Aorta (tissue), 5 donors: ENCODE data around the gene IQGAP2. TPM values are rescaled to one million over a fixed set of nuclear protein-coding genes. Genes with fewer than 3 reads are reported as not detected.

Experiments used
- ATAC-seq: fragments of 200-7000 bp; cut with Tn5 transposase; one replicate; pipeline ENCODE4 v1.9.1; 2022; ENCODE audit warnings: moderate library complexity; ENCODE audit not compliant: low FRiP score
- DNase-seq, 2 donors: peaks; one replicate each; pipeline ENCODE4 v3.0.0-alpha.2; 2020
- H3K27ac ChIP-seq, 2 donors: one replicate each; pipeline ENCODE4 v1.5.1; 2013; ENCODE audit warnings: low read length in 2 of 2, mild to moderate bottlenecking in 2 of 2, moderate library complexity in 2 of 2, control low read depth in 1 of 2, inconsistent platforms in 1 of 2, low read depth in 1 of 2
- H3K27me3 ChIP-seq, 2 donors: one replicate each; pipeline ENCODE4 v1.6.1; 2013; ENCODE audit warnings: control low read depth in 1 of 2, low read length in 1 of 2, mild to moderate bottlenecking in 1 of 2, moderate library complexity in 1 of 2; ENCODE audit not compliant: insufficient read depth in 2 of 2, control insufficient read depth in 1 of 2
- H3K36me3 ChIP-seq, 2 donors: one replicate each; pipeline ENCODE4 v1.6.1; 2013; ENCODE audit warnings: control low read depth in 1 of 2, low read length in 1 of 2, mild to moderate bottlenecking in 1 of 2; ENCODE audit not compliant: insufficient read depth in 2 of 2, control insufficient read depth in 1 of 2
- H3K4me1 ChIP-seq, 2 donors: one replicate each; pipeline ENCODE4 v1.6.1; 2013; ENCODE audit warnings: low read length in 2 of 2, control low read depth in 1 of 2, mild to moderate bottlenecking in 1 of 2, moderate library complexity in 1 of 2; ENCODE audit not compliant: insufficient read depth in 2 of 2, control insufficient read depth in 1 of 2
- H3K4me3 ChIP-seq, 2 donors: one replicate each; pipeline ENCODE4 v1.5.1; 2013; ENCODE audit warnings: low read length in 2 of 2, control low read depth in 1 of 2, mild to moderate bottlenecking in 1 of 2
- H3K9me3 ChIP-seq: one replicate; pipeline ENCODE4 v1.6.1; 2013; ENCODE audit warnings: mild to moderate bottlenecking, low read length; ENCODE audit not compliant: control insufficient read depth
- WGBS, 2 donors: extraction: QIAGEN DNeasy Blood & Tissue Kit; methylation state at CpG; one replicate each; pipeline ENCODE4 v1.1.7; 2013; 5-methylcytosine and 5-hydroxymethylcytosine counted together
- intact Hi-C, 2 donors: fragments of 100-400 bp; cut with DNase I; formaldehyde crosslinking; loops; one replicate each; pipeline versions ENCODE4 v1.14.2 to v1.15.0; 2022
- polyA plus RNA-seq, 2 donors: library from polyadenylated mRNA; stranded (reverse); fragments of 200-250 nt; gene quantifications; one replicate each; pipeline ENCODE4 v1.2.3, GENCODE V29; 2013
- total RNA-seq, 2 donors: library from RNA; stranded (reverse); fragmentation: NEBNext Ultra II Directional; extraction: Animal tissue kit (Norgen Biotek cat#: 25700); gene quantifications; one replicate each; pipeline ENCODE4 v1.2.1, GENCODE V29; 2021
- donor health status: healthy with polysubstance abuse.
- donor health status: Bipolar disorder and iron deficiency.
- donor health status: DM: no; HTN: no; CAD: no.
- donor health status: DM: no; HTN: no; CAD: no.
- donor health status: DM: yes; HTN: yes; CAD: no.

Gene IQGAP2
- total and polyA plus RNA-seq, 4 donors = 2.6 to 40.2 (median 20.4) TPM

GRCh38 chr5:76688212-76688611 is 285.1 kb downstream of the IQGAP2 start:
- intact Hi-C loops = no loop called here
- 73 to 88% methylated on average over 1 of the region's 1 CpG for WGBS, 2 donors
- Histone ChIP-seq H3K27ac (no peak overlapping the region), H3K4me3 (no peak overlapping the region), H3K36me3 (no peaks in the 10 kb centered on the region), H3K27me3 (no peaks in the 10 kb centered on the region), H3K9me3 (no peaks in the 10 kb centered on the region), H3K4me1 (peaks cover 0 to 4% of the 10 kb centered on the region in 2 donors)
- ATAC-seq (no peak), DNase-seq (no peak)

GRCh38 chr5:76688836-76689235 is 285.8 kb downstream of the IQGAP2 start:
- intact Hi-C loops = no loop called here
- no peak for ATAC-seq
- H3K4me3 ChIP-seq = no peak overlapping the region
- H3K27me3 ChIP-seq = no peaks in the 10 kb centered on the region
- H3K27ac ChIP-seq = no peak overlapping the region
- H3K4me1 ChIP-seq = peaks cover 0 to 4% of the 10 kb centered on the region in 2 donors
- no peaks in the 10 kb centered on the region for H3K36me3 ChIP-seq
- no peaks in the 10 kb centered on the region for H3K9me3 ChIP-seq
- 79 to 80% methylated on average over 3 of the region's 3 CpGs for WGBS, 2 donors
- DNase-seq = no peak

- DNase-seq (no peak), ATAC-seq (no peak)
- H3K27me3 ChIP-seq = no peaks in the 10 kb centered on the region
- peaks cover 0 to 4% of the 10 kb centered on the region in 2 donors for H3K4me1 ChIP-seq
- no peak overlapping the region for H3K4me3 ChIP-seq
- no peaks in the 10 kb centered on the region for H3K36me3 ChIP-seq
- no peaks in the 10 kb centered on the region for H3K9me3 ChIP-seq
- no peak overlapping the region for H3K27ac ChIP-seq
- 74 to 81% methylated on average over 3 of the region's 3 CpGs for WGBS, 2 donors
- intact Hi-C loops = no loop called here
These were observed 286.4 kb downstream of the IQGAP2 start for GRCh38 chr5:76689321-76690036.

DNA sequence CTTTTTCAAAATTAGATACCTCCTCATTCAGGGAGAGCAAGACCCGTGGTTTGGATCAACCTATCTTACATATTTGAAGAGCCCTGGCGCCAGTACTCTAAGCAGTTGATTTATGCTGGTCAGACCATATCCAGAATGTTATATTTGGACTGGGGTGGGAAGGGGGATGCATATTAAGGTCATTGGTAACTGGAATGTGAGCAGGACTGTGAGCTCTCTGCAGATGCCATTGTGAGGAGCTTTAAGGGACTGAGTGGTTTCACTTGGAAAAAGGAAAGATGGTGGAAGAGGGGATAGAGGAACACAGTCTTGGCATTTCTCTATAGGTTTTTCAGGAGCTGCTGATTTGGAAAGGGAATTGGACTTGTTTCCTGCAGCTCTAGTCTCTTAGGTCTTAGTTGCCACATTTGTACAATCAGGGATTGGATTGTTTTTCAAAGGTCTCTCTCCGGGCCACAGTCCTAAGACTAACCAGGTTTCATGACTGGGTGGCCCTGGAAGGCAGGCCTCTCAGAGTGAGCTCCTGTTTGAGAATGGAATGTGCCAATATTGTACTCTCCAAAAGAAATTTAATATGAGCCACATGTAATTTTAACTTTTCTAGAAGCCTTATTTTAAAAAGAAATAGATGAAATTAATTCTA is 287.1 kb downstream of the IQGAP2 start:
- H3K36me3 ChIP-seq = no peaks in the 10 kb centered on the region
- intact Hi-C loops = no loop called here
- ATAC-seq (no peak), DNase-seq (no peak)
- H3K4me3 ChIP-seq = no peak overlapping the region
- peaks cover 0 to 4% of the 10 kb centered on the region in 2 donors for H3K4me1 ChIP-seq
- H3K27ac ChIP-seq = peak overlapping the region in 1 of 2 donors; percentile 3
- 46 to 50% methylated on average over 3 of the region's 3 CpGs for WGBS, 2 donors
- no peaks in the 10 kb centered on the region for H3K9me3 ChIP-seq
- no peaks in the 10 kb centered on the region for H3K27me3 ChIP-seq

DNA sequence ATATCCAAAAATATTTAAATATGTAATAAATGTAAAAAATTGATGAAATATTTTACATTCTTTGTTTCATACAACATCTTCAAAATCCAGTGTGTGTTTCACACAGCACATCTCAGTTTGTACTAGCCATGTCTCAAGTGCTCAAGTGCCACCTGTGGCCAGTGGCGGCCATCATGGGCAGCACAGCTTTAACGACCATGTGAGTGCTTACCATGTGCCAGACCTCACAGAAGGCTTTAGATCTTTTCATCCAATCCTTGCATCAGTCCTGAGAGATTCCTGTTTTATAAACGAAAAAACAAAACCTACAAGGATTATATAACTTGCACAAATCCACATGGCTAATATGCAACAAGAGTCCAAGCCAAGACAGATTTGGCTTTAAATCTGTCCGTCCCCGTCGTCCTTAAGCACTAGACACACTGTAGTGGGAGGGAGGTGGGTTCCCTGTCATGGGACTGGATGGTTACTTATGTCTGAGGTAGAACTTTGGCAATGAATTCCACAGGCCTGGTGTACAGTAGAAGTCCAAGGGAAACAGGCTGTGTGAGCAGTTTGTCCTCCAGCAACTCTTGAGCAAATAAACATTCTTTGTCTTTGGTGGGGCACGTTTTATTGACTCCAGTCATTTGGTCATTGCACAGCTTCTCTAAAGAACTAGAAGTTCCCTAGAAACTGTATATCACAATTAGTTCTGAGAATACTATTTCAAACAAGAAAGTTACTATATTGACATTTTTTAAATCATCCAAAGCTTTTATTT is 287.8 kb downstream of the IQGAP2 start:
- ATAC-seq = peak; percentile 54

GRCh38 chr5:76691467-76692273 is 288.6 kb downstream of the IQGAP2 start:
- WGBS, 2 donors = 53 to 61% methylated on average over 5 of the region's 5 CpGs
- H3K27ac ChIP-seq = peak overlapping the region in 1 of 2 donors; percentile 76
- no peaks in the 10 kb centered on the region for H3K9me3 ChIP-seq
- H3K4me3 ChIP-seq = no peak overlapping the region
- peak; percentile 22 for ATAC-seq
- intact Hi-C loops = no loop called here
- no peak for DNase-seq
- peaks cover 0 to 4% of the 10 kb centered on the region in 2 donors for H3K4me1 ChIP-seq
- H3K27me3 ChIP-seq = no peaks in the 10 kb centered on the region
- no peaks in the 10 kb centered on the region for H3K36me3 ChIP-seq

More for the DNA sequence above, 287.8 kb downstream of the IQGAP2 start:
- Histone ChIP-seq H3K27ac (peak overlapping the region in 1 of 2 donors; percentile 82), H3K9me3 (no peaks in the 10 kb centered on the region), H3K27me3 (no peaks in the 10 kb centered on the region), H3K36me3 (no peaks in the 10 kb centered on the region), H3K4me3 (no peak overlapping the region), H3K4me1 (peaks cover 0 to 4% of the 10 kb centered on the region in 2 donors)
- intact Hi-C loops = no loop called here
- no peak for DNase-seq
- 26 to 39% methylated on average over 7 of the region's 7 CpGs for WGBS, 2 donors

GRCh38 chr5:76692274-76692540 is 289.1 kb downstream of the IQGAP2 start:
- WGBS, 2 donors = 97 to 99% methylated on average over 6 of the region's 6 CpGs
- Histone ChIP-seq H3K4me1 (peaks cover 0 to 4% of the 10 kb centered on the region in 2 donors), H3K4me3 (no peak overlapping the region), H3K27ac (no peak overlapping the region), H3K36me3 (no peaks in the 10 kb centered on the region), H3K9me3 (no peaks in the 10 kb centered on the region), H3K27me3 (no peaks in the 10 kb centered on the region)
- DNase-seq (no peak), ATAC-seq (no peak)
- intact Hi-C loops = no loop called here

GRCh38 chr5:76692651-76693050 is 289.6 kb downstream of the IQGAP2 start:
- no peaks in the 10 kb centered on the region for H3K36me3 ChIP-seq
- no peaks in the 10 kb centered on the region for H3K27me3 ChIP-seq
- intact Hi-C loops = no loop called here
- H3K9me3 ChIP-seq = no peaks in the 10 kb centered on the region
- WGBS, 2 donors = 94 to 96% methylated on average over 3 of the region's 3 CpGs
- H3K27ac ChIP-seq = no peak overlapping the region
- ATAC-seq = no peak
- H3K4me3 ChIP-seq = no peak overlapping the region
- no peak for DNase-seq
- peaks cover 0 to 4% of the 10 kb centered on the region in 2 donors for H3K4me1 ChIP-seq
